ENCODE data around the gene RIN3.

The RIN3 gene

GRCh38 chr14:92493024-92493423 lies 20.6 kb upstream of the RIN3 start:
- TF ChIP-seq CTCF (IDR thresholded peaks at IDR 0.05; ENCODE audit: low read depth, low read length, missing control alignments), result no peak
- DNase-seq (ENCODE audit: low read depth), result no peak
- no peak overlapping the region for H3K4me3 ChIP-seq (ENCODE audit: low read depth, low read length)

DNA sequence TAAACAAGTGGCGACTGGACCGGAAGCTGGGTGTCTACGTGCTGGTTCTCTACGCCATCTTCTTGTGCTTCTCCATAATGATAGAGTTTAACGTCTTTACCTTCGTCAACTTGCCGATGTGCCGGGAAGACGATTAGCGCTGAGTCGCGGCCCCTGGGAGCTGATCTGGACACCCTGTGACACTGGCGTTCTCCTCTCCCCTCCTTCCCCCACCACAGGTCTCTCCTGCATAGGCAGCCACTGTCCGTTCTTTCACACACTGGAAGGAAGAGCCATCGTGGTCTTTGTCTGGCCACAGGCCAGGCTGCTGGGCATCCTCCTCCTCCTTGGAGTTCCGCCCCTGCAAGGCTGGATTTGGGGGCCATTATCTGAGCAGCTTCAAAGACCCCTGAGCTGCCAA lies 20.1 kb upstream of the RIN3 start:
- DNase-seq (ENCODE audit: low read depth), result no peak
- no peak for TF ChIP-seq CTCF (IDR thresholded peaks at IDR 0.05; ENCODE audit: low read depth, low read length, missing control alignments)
- no peak overlapping the region for H3K4me3 ChIP-seq (ENCODE audit: low read depth, low read length)

- DNase-seq (ENCODE audit: low read depth), result no peak
- no peak for TF ChIP-seq CTCF (IDR thresholded peaks at IDR 0.05; ENCODE audit: low read depth, low read length, missing control alignments)
Measured at GRCh38 chr14:92494512-92494911, 19.1 kb upstream of the RIN3 start.

GRCh38 chr14:92495027-92495426 lies 18.6 kb upstream of the RIN3 start:
- H3K4me3 ChIP-seq (ENCODE audit: low read depth, low read length), result no peak overlapping the region
- no peak for DNase-seq (ENCODE audit: low read depth)
- no peak for TF ChIP-seq CTCF (IDR thresholded peaks at IDR 0.05; ENCODE audit: low read depth, low read length, missing control alignments)

More at GRCh38 chr14:92494512-92494911, 19.1 kb upstream of the RIN3 start:
- no peak overlapping the region for H3K4me3 ChIP-seq (ENCODE audit: low read depth, low read length)

GRCh38 chr14:92496191-92496857 lies 17.3 kb upstream of the RIN3 start:
- TF ChIP-seq CTCF (IDR thresholded peaks at IDR 0.05; ENCODE audit: low read depth, low read length, missing control alignments), result no peak
- H3K4me3 ChIP-seq (ENCODE audit: low read depth, low read length), result no peak overlapping the region
- no peak for DNase-seq (ENCODE audit: low read depth)

- no peak for DNase-seq (ENCODE audit: low read depth)
- no peak overlapping the region for H3K4me3 ChIP-seq (ENCODE audit: low read depth, low read length)
- no peak for TF ChIP-seq CTCF (IDR thresholded peaks at IDR 0.05; ENCODE audit: low read depth, low read length, missing control alignments)
Measured at GRCh38 chr14:92497391-92497790, 16.2 kb upstream of the RIN3 start.

DNA sequence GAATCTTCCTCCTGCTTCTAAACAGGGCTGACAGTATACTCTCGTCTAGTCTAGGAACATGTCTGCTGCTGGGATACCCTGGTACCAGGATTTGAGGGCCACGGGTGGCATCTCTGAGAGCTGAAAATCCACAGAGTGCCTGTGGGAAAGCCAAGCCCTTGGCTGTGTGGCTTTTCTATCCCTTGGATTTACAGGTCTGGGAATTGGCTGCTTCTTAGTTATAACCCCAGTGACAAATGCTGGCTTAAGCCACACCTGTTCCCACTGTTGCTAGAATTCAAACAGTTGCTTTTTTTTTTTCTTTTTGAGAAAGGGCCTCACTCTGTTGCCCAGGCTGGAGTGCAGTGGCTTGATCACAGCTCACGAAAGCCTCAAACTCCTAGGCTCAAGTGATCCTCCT lies 14.3 kb upstream of the RIN3 start:
- DNase-seq (ENCODE audit: low read depth), result no peak
- no peak overlapping the region for H3K4me3 ChIP-seq (ENCODE audit: low read depth, low read length)
- TF ChIP-seq CTCF (IDR thresholded peaks at IDR 0.05; ENCODE audit: low read depth, low read length, missing control alignments), result no peak
